DMS114 treated with DMSO at 0.1 percent for 48 hours (cell line): ENCODE results near the gene SLC16A14.
A peak's percentile ranks its signal among the peaks of the same experiment; 100 is the strongest.
"Not testable (repeated sequence)": the region's sequence is repeated elsewhere in the genome, so short reads cannot be mapped to it uniquely, and the experiment has no call there.

Experiments
- DNase-seq: peaks from one replicate; lab custom pipeline; 2025; ENCODE audit not compliant: unreplicated experiment; lab: John Stamatoyannopoulos, UW

The SLC16A14 gene

GRCh38 chr2:230068651-230069055, at the start of gene SLC16A14:
Gene SLC16A14 (minus strand): TSS chr2:230068924. CDS start chr2:230059352, 9,572 bp downstream.
- DNase-seq: peak; percentile 78

- DNase-seq: no peak
Observed at GRCh38 chr2:230106771-230107170, 38.0 kb upstream of the SLC16A14 start.

GRCh38 chr2:230101967-230102366, 33.2 kb upstream of the SLC16A14 start:
- not testable (repeated sequence) for DNase-seq

GRCh38 chr2:230097841-230098240, 29.1 kb upstream of the SLC16A14 start:
- no peak for DNase-seq

GRCh38 chr2:230097424-230097823, 28.7 kb upstream of the SLC16A14 start:
- DNase-seq: no peak

- no peak for DNase-seq
Observed at GRCh38 chr2:230090967-230091366, 22.2 kb upstream of the SLC16A14 start.

GRCh38 chr2:230085201-230085600, 16.5 kb upstream of the SLC16A14 start:
- DNase-seq: no peak

GRCh38 chr2:230077851-230078547, 9.3 kb upstream of the SLC16A14 start:
- no peak for DNase-seq

GRCh38 chr2:230076819-230077218, 8.1 kb upstream of the SLC16A14 start:
- DNase-seq: no peak

GRCh38 chr2:230075988-230076631, 7.4 kb upstream of the SLC16A14 start:
- DNase-seq: no peak

- no peak for DNase-seq
Observed at GRCh38 chr2:230071421-230071820, 2.7 kb upstream of the SLC16A14 start.

- DNase-seq: no peak
Observed at GRCh38 chr2:230069402-230069801, 678 bp upstream of the SLC16A14 start.

GRCh38 chr2:230068016-230068650, 591 bp downstream of the SLC16A14 start:
- DNase-seq: no peak

- DNase-seq: no peak
Observed at GRCh38 chr2:230060672-230061293, 7.9 kb downstream of the SLC16A14 start.

- DNase-seq: no peak
Observed at GRCh38 chr2:230053753-230054478, 14.8 kb downstream of the SLC16A14 start.

- no peak for DNase-seq
Observed at GRCh38 chr2:230052299-230052698, 16.4 kb downstream of the SLC16A14 start.

GRCh38 chr2:230050136-230050535, 18.6 kb downstream of the SLC16A14 start:
- no peak for DNase-seq

- DNase-seq: no peak
Observed at GRCh38 chr2:230048010-230048671, 20.6 kb downstream of the SLC16A14 start.

- no peak for DNase-seq
Observed at GRCh38 chr2:230046491-230046890, 22.2 kb downstream of the SLC16A14 start.

GRCh38 chr2:230043461-230043860, 25.3 kb downstream of the SLC16A14 start:
- DNase-seq: no peak

- DNase-seq: no peak
Observed at GRCh38 chr2:230043025-230043424, 25.7 kb downstream of the SLC16A14 start.
